WTC11 (cell line): ENCODE data around the gene DYSF.

ENCODE experiments used
- FOXK1 ChIP-seq: sonication (generic); formaldehyde crosslinking; IDR thresholded peaks from 2 replicates; pipeline ENCODE4 v1.8.0; 2022; ENCODE audit warnings: mild to moderate bottlenecking, moderate library complexity, missing genetic modification reagents
- JUN ChIP-seq: sonication (generic); formaldehyde crosslinking; IDR thresholded peaks from 2 replicates; pipeline ENCODE4 v1.8.0; 2023; ENCODE audit warnings: mild to moderate bottlenecking, missing genetic modification reagents
- KAT7 ChIP-seq: sonication (generic); formaldehyde crosslinking; IDR thresholded peaks from 2 replicates; pipeline ENCODE4 v1.8.1; 2023; ENCODE audit warnings: missing genetic modification reagents, mild to moderate bottlenecking, borderline replicate concordance
- NFE2L1 ChIP-seq: sonication (generic); formaldehyde crosslinking; IDR thresholded peaks from 2 replicates; pipeline ENCODE4 v1.8.1; 2023; ENCODE audit warnings: missing genetic modification reagents
- NR1H2 ChIP-seq: sonication (generic); formaldehyde crosslinking; IDR thresholded peaks from 2 replicates; pipeline ENCODE4 v1.9.0; 2021; ENCODE audit warnings: mild to moderate bottlenecking, moderate library complexity, missing genetic modification reagents
- ZBTB21 ChIP-seq: sonication (generic); formaldehyde crosslinking; IDR thresholded peaks from 2 replicates; pipeline ENCODE4 v1.8.1; 2023; ENCODE audit warnings: mild to moderate bottlenecking, missing genetic modification reagents, borderline replicate concordance
- TF ChIP-seq, protein P1 (sequence below): fragments of 200-600 bp; IDR thresholded peaks from 2 replicates; pipeline ENCODE4 v1.8.0; 2022; ENCODE audit warnings: antibody characterized with exemption
- TF ChIP-seq, protein P2 (sequence below): sonication (generic); formaldehyde crosslinking; IDR thresholded peaks from 2 replicates; pipeline ENCODE4 v1.8.1; 2023; ENCODE audit warnings: mild to moderate bottlenecking, missing genetic modification reagents, moderate library complexity

DNA sequence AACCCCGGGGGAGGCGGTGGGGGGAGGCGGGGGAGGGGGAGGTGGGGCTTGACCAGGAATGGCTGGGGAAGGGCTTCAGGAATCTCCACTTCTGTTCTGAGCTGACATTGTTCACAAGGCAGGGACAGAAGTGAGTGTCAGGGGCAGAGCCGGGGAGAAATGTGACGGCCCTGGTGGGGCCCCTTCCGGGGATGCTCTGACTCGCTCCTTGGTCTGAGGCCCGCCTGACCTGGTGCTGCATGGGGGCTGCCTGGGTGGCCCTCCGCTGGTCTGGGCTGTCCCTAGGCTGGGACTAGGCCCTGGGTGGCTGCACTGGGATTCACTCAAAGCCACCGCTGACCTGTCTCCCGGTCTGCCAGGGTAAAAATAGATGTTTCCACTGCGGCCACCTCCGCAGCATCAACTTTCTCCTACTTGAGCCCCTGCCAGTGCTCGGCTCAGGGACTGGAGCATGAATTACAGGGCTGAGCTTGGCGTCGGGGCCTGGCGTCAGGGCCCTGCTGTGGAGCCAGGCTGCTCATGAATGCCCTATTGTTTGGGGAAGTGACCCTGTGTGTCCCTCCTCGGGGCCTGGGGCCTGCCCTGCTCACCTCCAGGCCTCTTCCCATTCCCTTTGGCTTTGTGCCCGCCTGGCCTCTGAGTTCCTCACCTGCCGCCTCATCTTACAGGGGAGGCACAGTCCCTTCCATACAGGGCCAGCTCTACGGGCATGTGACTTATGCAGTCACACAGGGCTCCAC, 247.5 kb downstream of the DYSF start:
- TF ChIP-seq NR1H2 (CRISPR knock-in tag) (no peak), FOXK1 (CRISPR knock-in tag) (no peak), KAT7 (CRISPR knock-in tag) (no peak), ZBTB21 (CRISPR knock-in tag) (no peak), NFE2L1 (CRISPR knock-in tag) (no peak), JUN (CRISPR knock-in tag) (no peak)
- TF ChIP-seq, protein P1, sequence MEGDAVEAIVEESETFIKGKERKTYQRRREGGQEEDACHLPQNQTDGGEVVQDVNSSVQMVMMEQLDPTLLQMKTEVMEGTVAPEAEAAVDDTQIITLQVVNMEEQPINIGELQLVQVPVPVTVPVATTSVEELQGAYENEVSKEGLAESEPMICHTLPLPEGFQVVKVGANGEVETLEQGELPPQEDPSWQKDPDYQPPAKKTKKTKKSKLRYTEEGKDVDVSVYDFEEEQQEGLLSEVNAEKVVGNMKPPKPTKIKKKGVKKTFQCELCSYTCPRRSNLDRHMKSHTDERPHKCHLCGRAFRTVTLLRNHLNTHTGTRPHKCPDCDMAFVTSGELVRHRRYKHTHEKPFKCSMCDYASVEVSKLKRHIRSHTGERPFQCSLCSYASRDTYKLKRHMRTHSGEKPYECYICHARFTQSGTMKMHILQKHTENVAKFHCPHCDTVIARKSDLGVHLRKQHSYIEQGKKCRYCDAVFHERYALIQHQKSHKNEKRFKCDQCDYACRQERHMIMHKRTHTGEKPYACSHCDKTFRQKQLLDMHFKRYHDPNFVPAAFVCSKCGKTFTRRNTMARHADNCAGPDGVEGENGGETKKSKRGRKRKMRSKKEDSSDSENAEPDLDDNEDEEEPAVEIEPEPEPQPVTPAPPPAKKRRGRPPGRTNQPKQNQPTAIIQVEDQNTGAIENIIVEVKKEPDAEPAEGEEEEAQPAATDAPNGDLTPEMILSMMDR, result no peak
- TF ChIP-seq, protein P2, sequence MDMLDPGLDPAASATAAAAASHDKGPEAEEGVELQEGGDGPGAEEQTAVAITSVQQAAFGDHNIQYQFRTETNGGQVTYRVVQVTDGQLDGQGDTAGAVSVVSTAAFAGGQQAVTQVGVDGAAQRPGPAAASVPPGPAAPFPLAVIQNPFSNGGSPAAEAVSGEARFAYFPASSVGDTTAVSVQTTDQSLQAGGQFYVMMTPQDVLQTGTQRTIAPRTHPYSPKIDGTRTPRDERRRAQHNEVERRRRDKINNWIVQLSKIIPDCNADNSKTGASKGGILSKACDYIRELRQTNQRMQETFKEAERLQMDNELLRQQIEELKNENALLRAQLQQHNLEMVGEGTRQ (CRISPR knock-in tag), result no peak
